Panc1 (cell line): ENCODE results near the gene BBC3.

Source experiments
- TF ChIP-seq, protein P1 (sequence below), 2 experiments: IDR thresholded peaks; 2 replicates each; pipeline ENCODE4 v1.6.1; 2011 to 2012; ENCODE audit warnings: low read depth in 2 of 2, control low read depth in 1 of 2, low read length in 1 of 2, mild to moderate bottlenecking in 1 of 2, moderate library complexity in 1 of 2; ENCODE audit not compliant: insufficient read depth in 1 of 2
- TF ChIP-seq, protein P2 (sequence below): fragments of 450-650 bp; IDR thresholded peaks from 2 replicates; pipeline ENCODE4 v1.5.1; 2017; ENCODE audit warnings: mild to moderate bottlenecking

DNA sequence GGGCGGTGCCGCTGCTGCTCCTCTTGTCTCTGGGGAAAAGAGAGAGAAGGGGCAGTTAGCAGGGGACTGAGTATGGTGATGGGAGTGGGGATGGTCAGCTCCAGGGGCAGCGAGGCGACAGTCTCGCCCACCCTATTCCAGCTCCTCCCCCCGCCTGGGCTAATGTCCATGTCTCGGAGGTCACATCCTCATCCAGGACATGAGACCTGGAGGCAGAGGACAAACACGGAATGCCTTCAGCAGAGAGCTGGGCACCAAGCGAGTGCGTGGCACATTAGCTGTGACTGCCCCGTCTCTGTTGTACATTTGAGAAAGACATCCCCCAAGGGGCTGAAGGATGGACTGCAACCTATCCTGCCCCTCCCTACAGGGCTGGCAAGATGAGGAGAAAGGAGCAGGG lies 9.1 kb downstream of the BBC3 start:
- TF ChIP-seq, protein P1, sequence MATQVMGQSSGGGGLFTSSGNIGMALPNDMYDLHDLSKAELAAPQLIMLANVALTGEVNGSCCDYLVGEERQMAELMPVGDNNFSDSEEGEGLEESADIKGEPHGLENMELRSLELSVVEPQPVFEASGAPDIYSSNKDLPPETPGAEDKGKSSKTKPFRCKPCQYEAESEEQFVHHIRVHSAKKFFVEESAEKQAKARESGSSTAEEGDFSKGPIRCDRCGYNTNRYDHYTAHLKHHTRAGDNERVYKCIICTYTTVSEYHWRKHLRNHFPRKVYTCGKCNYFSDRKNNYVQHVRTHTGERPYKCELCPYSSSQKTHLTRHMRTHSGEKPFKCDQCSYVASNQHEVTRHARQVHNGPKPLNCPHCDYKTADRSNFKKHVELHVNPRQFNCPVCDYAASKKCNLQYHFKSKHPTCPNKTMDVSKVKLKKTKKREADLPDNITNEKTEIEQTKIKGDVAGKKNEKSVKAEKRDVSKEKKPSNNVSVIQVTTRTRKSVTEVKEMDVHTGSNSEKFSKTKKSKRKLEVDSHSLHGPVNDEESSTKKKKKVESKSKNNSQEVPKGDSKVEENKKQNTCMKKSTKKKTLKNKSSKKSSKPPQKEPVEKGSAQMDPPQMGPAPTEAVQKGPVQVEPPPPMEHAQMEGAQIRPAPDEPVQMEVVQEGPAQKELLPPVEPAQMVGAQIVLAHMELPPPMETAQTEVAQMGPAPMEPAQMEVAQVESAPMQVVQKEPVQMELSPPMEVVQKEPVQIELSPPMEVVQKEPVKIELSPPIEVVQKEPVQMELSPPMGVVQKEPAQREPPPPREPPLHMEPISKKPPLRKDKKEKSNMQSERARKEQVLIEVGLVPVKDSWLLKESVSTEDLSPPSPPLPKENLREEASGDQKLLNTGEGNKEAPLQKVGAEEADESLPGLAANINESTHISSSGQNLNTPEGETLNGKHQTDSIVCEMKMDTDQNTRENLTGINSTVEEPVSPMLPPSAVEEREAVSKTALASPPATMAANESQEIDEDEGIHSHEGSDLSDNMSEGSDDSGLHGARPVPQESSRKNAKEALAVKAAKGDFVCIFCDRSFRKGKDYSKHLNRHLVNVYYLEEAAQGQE (IDR thresholded peaks at IDR 0.05; ENCODE audit: insufficient read depth in 1 of 2, low read depth in 2 of 2, low read length in 1 of 2) = no peak
- TF ChIP-seq, protein P2, sequence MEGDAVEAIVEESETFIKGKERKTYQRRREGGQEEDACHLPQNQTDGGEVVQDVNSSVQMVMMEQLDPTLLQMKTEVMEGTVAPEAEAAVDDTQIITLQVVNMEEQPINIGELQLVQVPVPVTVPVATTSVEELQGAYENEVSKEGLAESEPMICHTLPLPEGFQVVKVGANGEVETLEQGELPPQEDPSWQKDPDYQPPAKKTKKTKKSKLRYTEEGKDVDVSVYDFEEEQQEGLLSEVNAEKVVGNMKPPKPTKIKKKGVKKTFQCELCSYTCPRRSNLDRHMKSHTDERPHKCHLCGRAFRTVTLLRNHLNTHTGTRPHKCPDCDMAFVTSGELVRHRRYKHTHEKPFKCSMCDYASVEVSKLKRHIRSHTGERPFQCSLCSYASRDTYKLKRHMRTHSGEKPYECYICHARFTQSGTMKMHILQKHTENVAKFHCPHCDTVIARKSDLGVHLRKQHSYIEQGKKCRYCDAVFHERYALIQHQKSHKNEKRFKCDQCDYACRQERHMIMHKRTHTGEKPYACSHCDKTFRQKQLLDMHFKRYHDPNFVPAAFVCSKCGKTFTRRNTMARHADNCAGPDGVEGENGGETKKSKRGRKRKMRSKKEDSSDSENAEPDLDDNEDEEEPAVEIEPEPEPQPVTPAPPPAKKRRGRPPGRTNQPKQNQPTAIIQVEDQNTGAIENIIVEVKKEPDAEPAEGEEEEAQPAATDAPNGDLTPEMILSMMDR = no peak
